GM19438 (cell line): ENCODE measurements around the gene CCDC63.

Source experiments
- ATAC-seq: cut with Tn5 transposase; IDR thresholded peaks from one replicate; pipeline ENCODE4 v1.9.1; 2021; ENCODE audit warnings: low read depth; ENCODE audit not compliant: unreplicated experiment

The CCDC63 gene

DNA sequence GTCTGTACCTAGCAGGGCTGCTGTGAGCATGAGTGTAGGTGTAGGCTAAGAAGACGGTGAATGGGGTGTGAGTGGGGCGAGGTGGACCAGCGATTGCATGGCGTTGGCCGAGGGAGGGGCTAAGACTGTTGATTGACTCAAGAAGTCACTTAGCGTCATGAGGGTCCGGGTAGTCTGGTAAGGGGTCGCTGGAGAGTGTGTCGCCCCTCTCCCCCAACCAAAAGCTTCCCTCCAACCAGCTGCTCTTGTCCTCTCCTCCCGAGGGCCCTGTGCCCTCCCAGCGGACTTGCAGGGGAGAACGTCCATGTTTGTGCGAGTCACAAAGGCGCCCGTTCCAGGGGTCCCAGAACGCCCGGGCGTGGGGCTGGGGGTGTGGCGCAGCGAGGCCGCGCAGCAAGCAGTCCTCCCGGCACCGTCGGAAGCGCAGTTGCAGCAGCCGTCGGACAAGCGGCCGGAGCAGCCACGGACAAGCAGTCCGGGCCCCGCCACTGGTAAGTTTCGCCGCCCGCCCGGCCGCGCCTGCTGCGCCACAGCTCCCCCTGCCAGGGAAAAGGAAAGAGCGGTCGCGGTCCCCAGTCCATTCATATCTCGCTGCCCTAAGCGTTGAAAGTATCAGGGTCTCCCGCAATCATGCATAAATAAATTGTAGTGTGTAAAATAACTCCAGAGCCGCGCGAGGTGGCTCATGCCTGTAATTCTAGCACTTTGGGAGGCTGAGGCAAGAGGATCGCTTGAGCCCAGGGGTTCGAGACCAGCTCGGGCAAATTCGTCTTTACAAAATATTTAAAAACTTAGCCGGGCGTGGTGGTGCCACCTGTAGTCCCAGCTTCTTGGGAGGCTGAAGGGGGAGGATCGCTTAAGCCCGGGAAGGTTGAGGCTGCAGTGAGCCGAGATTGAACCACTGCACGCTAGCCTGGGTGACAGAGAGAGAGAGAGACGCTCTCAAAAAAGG is at the start of gene CCDC63:
Gene CCDC63 (plus strand): TSS at position 373 of the 952 bp plus-strand sequence. CDS start 5,968 bp downstream, outside the sequence.
- ATAC-seq = no peak

DNA sequence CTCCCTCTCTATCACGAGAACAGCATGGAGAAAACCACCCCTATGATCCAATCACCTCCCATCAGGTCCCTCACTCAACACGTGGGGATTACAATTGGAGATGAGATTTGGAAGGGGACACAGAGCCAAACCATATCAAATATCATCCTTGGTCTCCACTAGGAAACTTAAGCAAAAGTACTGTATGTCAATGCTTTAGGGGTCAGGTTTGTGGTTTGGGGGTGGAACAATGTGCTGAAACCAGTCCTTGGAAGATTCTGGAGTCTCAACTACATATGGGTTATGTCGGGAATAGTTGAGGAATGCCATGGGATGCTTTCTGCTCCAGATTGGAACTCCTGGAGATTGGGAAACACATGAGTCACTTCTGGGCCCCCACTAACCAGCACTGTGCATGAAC is 48.3 kb upstream of the CCDC63 start:
- no peak for ATAC-seq

DNA sequence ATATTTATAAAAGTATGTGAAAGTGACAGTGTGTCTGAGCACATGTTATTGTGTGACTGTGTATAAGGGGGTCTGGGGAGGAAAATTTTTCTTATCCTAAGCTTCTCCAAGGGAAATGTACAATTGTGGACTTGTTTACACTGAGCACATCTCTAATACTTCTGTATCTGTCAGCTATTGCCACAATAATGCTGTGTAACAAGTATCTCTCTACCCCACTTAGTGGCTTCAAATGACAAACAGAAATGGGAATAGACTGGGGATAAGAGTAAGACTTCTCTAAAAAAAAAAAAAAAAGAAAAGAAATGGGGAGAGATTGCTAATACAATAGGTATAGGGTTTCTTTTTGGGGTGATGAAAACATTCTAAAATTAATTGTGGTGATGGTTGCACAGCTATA is 44.3 kb upstream of the CCDC63 start:
- no peak for ATAC-seq

DNA sequence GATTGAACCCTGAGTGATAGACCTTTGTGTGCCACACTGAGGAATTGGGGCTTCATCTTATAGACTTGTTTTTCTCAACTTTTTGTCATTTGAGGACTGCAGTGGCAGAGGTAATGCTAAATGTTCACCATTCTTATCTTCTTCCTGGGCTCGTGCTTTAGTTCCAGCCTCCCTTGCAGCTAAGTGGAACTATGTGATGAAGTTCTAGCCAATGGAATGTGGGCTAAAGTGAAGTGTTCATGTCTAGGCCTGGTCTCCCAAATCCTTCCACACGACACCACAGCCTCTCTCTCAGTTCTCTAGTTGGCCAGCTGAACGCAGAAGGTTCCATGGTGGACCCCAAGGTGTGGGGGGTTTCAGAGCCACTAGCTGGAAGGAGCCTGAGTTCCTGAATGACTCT is 42.4 kb upstream of the CCDC63 start:
- ATAC-seq = no peak

DNA sequence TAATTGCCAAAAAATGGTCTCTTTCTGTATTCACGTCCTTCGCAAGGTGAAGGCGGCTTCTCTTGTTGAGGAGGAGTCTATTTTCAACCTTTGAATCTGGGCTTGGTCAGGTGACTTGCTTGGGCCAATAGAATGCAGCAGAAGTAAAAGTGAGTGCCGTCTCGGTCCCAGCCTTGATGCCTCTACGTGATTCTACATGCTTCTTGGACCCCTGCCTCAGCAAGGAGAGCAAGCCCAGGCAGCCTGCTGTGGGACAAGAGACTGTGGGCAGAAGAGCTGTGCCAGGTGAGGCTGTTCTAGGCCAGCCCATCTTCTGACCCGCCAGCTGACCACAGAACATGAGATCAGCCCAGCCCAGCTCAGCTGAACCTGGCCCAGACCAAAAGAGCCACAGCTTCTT is 39.1 kb upstream of the CCDC63 start:
- no peak for ATAC-seq

DNA sequence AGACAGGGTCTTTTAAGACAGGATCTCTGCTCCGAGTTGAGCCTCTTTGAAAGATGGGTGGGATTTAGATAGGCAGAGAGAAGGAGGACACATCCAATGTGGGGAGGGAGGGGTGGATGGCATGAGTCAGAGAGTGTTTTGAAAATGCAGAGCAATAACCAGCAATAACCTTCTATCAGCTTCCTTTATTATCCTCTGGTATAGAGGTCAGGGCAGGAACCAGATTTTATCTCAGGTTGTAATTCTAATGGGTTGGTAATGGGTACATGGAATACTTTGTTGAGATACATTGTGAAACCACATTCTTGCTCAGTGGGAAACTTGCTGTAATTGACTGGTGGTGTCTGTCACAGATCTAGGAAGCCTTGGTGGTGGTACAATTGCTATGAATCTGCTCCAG is 37.6 kb upstream of the CCDC63 start:
- no peak for ATAC-seq

DNA sequence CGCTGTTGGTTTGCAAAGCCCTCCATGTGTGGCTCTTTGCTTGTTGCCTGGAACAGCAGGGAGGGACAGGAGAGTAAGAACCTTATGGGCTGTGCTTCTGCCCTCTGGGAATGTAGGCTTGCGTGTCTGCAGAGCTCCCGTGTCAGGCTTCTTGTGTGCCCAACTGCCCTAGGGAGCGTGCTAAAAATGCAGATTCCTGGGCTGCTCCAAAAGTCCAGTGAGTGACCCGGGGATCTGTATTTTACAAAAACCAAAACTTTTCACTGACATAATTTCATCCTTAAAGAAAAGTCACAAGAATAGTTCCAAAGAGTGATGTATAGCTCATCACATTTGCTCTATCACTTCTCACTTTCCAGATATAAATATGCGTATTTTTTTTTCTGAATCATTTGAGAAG is 34.8 kb upstream of the CCDC63 start:
- ATAC-seq = no peak

DNA sequence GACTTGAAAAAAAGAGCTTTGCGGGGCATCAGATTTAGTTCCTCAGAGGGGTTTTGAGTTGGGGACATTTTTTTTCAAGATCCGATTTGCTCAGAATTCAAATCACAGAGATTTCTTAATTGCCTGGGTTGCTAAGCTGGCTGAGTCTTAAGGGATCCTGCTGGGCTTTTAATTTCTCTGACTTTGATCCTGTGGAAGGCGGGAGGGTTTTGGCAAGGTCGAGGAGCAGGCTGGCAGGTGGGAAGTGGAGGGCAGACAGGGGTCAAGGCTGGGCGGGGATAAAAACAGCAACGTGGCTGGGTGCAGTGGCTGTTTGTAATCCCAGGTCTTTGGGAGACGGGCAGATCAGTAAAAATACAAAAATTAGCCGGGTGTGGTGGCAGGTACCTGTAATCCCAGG is 33.5 kb upstream of the CCDC63 start:
- no peak for ATAC-seq

DNA sequence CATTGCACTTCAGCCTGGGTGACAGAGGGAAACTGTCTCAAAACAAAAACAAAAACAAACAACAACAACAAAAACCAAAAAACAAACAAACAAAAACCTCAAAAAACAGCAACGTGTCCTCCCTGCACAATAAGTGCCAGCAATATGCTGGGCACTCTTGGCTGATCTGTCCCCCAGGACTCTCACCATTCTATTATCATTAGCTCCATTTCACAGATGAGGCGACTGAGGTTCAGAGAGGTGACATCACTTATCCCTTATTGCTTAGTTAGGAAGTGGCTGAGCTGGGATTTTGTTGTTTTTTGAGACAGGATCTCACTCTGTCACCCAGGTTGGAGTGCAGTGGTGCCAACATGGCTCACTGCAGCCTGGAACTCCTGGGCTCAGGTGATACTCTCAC is 33.0 kb upstream of the CCDC63 start:
- no peak for ATAC-seq

DNA sequence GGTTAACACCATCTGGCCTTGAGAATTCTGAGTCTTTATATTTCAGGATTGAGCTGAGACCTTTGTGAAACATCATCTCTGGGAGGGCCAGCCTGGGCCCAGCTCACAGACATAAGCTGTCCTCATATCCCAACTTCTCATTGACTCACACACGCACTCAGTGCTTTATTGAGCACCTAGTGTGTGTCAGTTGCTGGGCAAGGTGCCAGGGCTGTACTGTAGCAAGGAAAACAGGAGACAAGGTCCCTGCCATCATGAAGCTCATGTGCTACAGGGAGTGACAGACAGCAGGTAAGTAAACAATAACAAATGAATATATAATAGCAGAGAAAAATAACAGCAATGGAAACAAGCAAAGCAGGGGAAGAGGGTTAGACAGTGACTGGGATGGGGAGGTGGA is 30.5 kb upstream of the CCDC63 start:
- no peak for ATAC-seq

DNA sequence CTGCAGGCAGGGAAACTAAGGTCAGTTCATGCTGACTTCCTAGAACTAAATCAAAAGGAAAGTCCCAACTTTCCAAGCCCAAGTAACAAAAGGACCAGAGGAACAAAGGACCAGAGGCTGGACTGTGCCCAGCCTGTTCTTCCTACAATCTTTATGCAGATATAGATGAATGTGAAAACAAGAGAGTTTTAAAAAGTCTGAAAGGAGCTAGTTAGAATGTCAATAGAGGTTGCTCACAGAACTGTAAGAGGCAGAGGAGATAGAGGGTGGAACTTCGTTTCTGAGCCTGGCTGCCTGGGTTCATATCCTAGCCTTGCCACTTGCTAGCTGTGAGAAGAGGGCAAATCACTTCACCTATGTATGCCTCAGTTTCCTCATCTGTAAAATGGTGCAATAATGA is 30.0 kb upstream of the CCDC63 start:
- ATAC-seq = no peak

DNA sequence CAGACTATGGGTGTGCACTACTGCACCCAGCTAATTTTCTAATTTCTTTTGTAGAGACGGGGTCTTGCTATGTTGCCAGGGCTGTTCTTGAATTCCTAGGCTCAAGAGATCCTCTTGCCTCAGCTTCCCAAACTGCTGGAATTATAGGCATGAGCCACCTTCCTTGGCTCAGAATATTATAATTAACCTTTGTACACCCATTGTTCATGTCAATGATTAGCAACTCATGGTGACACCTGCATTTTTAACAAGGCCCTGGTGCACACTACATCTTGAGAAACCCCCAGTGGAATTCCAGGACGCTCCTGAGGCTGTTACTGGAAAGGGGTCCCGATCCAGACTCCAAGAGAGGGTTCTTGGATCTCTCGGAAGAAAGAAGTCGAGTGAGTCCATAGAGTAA is 28.3 kb upstream of the CCDC63 start:
- ATAC-seq = no peak

DNA sequence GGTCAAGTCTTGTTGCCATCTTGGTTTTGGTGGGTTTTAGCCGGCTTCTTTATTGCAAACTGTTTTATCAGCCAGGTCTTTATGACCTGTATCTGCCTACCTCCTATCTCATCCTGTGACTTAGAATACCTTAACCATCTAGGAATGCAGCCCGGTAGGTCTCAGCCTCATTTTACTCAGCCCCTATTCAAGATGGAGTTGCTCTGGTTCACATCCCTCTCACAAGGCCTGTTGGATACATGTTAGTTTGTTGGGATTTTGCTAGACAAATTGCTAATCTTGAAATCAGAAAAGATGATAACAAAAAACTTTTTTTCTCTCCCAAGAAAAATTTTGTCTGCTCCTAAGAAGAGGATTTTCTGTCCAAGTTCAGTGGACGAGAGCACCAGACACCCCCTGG is 27.6 kb upstream of the CCDC63 start:
- no peak for ATAC-seq

DNA sequence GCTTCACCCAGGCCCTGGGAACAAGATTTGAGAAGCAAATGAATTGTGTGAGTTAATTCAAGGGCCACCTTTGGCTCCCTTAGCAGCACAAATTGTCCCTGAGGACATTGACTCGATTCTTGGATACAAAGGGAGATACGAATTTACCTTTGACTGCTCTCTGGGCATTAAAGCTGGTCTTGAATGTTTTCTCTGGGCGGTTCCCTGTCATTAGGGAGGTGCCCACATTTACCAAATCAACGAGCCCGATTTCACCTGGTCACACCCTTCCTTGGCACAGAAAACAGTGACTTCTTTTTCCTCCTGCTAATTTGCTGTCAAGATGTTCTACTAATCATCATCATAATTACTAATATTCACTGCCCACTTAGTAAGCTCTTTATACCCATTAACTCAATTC is 27.1 kb upstream of the CCDC63 start:
- no peak for ATAC-seq

DNA sequence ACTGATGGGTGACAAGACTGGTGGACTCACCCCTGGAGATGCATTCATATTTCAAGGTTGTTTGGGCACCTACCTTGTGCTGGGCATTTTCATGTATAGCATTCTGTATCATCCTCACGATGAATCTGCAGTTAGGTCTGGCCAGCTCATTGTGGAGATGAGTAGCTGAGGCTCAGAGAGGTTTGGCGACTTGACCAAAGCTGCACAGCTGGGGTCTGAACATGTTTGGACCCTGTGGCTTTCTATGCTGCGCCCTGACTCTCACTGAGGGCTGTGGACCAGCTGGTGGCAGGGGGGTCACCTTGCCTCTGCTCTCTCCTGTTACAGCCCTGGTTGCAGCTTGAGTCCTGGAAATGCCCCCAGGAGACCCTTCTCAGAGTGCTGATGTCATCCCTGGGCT is 24.9 kb upstream of the CCDC63 start:
- ATAC-seq = no peak

DNA sequence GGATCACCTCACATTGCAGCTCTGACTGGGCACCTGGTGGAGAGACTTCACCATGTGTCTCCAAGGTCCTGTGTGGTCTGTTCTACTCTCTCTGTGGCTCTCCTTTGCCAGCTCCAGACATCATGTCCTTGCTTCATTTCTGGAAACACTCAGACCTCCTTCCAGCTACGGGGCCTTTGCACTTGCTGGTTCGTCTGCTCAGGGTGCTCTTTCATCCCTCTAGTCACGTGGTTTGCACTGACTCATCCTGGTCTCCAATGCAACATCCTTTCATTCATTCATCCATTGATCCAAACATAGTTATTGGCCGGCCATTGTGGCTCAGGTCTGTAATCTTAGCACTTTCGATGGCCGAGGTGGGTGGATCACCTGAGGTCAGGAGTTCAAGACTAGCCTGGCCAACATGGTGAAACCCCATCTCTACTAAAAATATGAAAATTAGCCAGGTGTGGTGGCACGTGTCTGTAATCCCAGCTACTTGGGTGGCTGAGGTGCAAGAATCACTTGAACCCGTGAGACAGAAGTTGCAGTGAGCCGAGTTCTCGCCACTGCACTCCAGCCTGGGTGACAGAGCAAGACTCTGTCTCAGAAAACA is 23.9 kb upstream of the CCDC63 start:
- no peak for ATAC-seq

DNA sequence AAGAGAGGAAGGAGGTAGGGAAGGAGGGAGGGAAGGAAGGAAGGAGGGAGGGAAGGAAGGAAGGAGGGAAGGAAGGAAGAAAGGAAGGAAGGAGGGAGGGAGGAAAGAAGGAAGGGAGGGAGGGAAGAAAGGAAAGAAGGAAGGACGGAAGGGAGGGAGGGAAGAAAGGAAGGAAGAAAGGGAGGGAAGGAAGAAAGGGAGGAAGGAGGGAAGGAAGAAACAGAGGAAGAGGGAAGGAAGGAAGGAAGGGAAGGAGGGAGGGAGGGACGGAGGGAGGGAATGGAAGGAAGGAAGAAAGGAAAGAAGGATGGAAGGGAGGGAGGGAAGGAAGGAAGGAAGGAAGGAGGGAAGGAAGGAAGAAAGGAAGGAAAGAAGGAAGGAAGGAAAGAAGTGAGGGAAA is 22.4 kb upstream of the CCDC63 start:
- no peak for ATAC-seq

DNA sequence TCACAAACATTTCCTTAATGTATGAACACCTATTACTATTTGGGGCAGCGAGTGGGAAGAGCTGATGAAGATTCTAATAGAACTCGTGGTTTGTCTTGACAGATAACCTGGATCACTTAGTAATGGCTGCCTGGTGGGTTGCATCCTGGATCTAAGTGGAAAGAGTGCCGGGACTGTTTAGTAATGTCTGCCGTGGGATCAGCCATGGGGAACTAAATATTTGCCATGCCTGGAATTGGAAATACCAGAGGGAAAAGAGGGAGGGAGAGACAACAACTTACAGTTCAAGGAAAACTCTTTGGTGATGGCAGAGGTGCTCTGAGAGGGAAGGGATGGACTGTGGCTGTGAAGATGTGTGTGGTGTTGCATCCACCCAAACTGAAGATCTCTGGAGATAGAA is 21.3 kb upstream of the CCDC63 start:
- ATAC-seq = no peak

DNA sequence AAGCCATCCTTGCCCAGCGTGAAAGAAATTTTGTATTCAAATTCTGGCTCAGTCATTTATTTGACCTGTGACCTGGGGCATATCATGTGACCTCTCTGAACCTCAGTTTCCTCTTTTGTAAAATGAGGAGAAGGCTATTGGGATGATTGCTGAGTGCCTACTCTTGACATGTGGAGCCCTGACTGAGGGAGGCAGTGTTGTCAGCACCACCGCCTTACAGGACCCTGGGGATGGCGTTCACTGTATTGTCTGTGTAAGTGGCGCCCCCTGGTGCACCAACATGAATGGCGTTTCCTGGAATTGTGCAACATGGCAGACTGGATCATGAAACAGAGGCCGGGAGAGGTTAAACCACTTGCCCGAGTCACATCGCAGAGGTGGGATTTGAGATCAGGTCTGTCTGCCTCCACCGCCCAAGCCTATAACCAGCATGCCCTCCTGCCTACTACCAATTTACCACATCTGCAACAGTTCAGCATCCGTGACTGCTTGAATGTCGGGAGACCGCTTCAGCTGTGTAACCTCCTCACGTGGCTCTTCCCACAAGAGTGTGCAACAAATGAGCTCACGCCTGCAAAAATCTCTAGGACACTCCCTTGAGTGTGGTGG is 20.1 kb upstream of the CCDC63 start:
- peak; percentile 56 for ATAC-seq

DNA sequence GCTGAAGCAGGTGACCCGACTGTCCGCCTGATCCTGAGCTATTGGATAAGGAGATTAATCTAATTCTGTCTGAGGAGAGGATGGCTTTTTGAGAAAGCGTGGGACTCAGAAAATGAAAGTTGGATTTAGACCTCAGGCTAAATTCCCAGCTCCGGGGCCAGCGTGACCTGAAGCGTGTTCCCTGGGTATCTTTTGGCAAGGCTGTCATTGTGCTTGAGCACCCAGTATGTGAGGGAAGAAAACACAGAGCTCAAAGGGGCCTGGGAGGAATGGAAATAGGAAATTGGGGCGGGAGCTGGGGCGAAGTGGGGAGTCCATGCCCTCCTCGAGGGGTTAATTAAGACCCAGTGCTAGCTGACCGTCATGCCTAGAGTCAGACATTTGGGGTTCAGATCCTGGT is 17.5 kb upstream of the CCDC63 start:
- ATAC-seq = no peak

DNA sequence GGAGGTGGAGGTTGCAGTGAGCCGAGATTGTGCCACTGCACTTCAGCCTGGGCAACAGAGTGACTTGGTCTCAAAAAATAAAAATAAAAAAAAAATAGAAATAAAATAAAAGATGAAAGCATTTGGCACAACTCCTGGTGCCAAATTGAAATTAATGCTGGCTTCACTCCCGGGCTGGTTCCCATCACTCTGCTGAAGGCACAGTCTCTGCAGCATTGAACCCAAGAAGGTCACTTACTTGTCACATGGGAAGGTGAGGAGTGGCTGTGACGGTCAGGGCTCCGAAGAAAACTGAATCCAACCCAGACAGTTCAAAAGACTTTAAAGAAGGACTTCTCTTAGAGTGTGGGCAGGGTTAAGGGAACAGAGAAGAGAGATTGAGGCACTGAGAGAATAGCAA is 10.5 kb upstream of the CCDC63 start:
- no peak for ATAC-seq

DNA sequence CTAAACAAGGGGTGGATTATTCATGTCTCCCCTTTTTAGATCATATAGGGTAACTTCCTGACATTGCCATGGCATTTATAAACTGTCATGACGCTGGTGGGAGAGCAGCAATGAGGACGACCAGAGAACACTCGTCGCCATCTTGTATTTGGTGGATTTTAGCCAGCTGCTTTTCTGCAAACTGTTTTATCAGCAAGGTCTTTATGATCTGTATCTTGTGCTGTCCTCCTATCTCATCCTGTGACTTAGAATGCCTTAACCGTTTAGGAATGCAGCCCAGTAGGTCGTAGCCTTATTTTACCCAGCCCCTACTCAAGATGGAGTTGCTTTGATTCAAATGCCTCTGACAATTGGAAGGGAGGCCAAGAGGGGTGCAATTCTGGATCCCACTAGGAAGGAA is 5.8 kb upstream of the CCDC63 start:
- no peak for ATAC-seq
